ENCODE measurements around the gene SURF1. TPM values are rescaled to one million over a fixed set of nuclear protein-coding genes. Genes with fewer than 3 reads are reported as not detected.

The SURF1 gene
- total RNA-seq, 1 experiment from 2014 or later = 71.7 TPM

- no peaks in the 10 kb centered on the region for H3K27me3 ChIP-seq (ENCODE audit: insufficient read depth, low read length)
- peak overlapping the region; percentile 96 for H3K27ac ChIP-seq (ENCODE audit: low read depth, low read length)
- TF ChIP-seq POLR2AphosphoS5 (IDR thresholded peaks at IDR 0.05; ENCODE audit: low read depth, low read length) (peak; percentile 34; the same call in 1 of the 2 replicates), EGR1 (IDR thresholded peaks at IDR 0.05; ENCODE audit: low read depth) (no peak)
- H3K9ac ChIP-seq (ENCODE audit: low read length) = peak overlapping the region; percentile 100
- BruUV-seq (replicated peaks) = TSS peak; percentile 68
- RAD21 ChIA-PET (ENCODE audit: low non-redundant PET in 1 of 2, low total read pairs in 2 of 2, uncharacterized antibody in 2 of 2, unreplicated experiment in 2 of 2) = no interaction called here
- CTCF ChIA-PET = interaction anchor here (0.7 kb wide), 1 partner anchor 163 kb away, joined by 3 read pairs; no protein-coding TSS in a partner anchor
- peaks cover 12 to 22% of the 10 kb centered on the region in 2 experiments; a peak in 3 of 4 replicates for H3K4me1 ChIP-seq (ENCODE audit: control insufficient read depth in 1 of 2, insufficient read depth in 2 of 2, low read length in 2 of 2)
- POLR2A ChIA-PET = interaction anchor here (1.1 to 1.9 kb wide), 6 partner anchors 8 to 318 kb away, joined by 4 to 15 read pairs (median 7); partner anchors contain the start of genes GTF3C5, SURF1 and SURF2
- intact Hi-C loops (cut with micrococcal nuclease) = no loop called here
- no peak for DNase-seq (ENCODE audit: low read depth, low spot score)
- H4K20me1 ChIP-seq (ENCODE audit: insufficient read depth) = peaks cover 10% of the 10 kb centered on the region; the same call in 1 of the 2 replicates
- ATAC-seq = no peak
- peak overlapping the region; percentile 98 for H3K4me2 ChIP-seq (ENCODE audit: low read length)
- H3K9me3 ChIP-seq (ENCODE audit: control insufficient read depth in 1 of 2, insufficient read depth in 1 of 2, low read depth in 1 of 2, low read length in 2 of 2) = no peaks in the 10 kb centered on the region
- no peak overlapping the region for H2AFZ ChIP-seq (ENCODE audit: low read depth, low read length, poor library complexity, severe bottlenecking)
- peaks cover 43 to 67% of the 10 kb centered on the region in 2 experiments for H3K36me3 ChIP-seq (ENCODE audit: control insufficient read depth in 1 of 2, insufficient read depth in 2 of 2, low read length in 2 of 2)
- H3K79me2 ChIP-seq (ENCODE audit: insufficient read depth, low read length) = peaks cover 60% of the 10 kb centered on the region
- no peaks in the 10 kb centered on the region for H3K9me2 ChIP-seq (ENCODE audit: insufficient read depth)
- H3K4me3 ChIP-seq (replicated peaks in 1 of 2; ENCODE audit: low read depth in 1 of 2, low read length in 2 of 2) = peak overlapping the region; percentile 89 to 100
These were observed 7.3 kb downstream of the SURF1 start for GRCh38 chr9:133348718-133349573.

GRCh38 chr9:133347985-133348717, 8.1 kb downstream of the SURF1 start, which contains the start of the genes MED22 and RPL7A:
TSS of gene MED22 (minus strand) at chr9:133348131. CDS start at chr9:133346662, 1,469 bp downstream.
TSS of gene RPL7A (plus strand) at chr9:133348218. CDS start at chr9:133348244, 26 bp downstream.
- peaks cover 12 to 22% of the 10 kb centered on the region in 2 experiments; a peak in 3 of 4 replicates for H3K4me1 ChIP-seq (ENCODE audit: control insufficient read depth in 1 of 2, insufficient read depth in 2 of 2, low read length in 2 of 2)
- CTCF ChIA-PET = interaction anchor here (0.7 to 1.0 kb wide), 2 partner anchors 160 to 162 kb away, joined by 3 to 6 read pairs; no protein-coding TSS in a partner anchor
- POLR2A ChIA-PET = interaction anchor here (0.6 to 1.9 kb wide), 14 partner anchors 8 to 1295 kb away, joined by 3 to 15 read pairs (median 4); partner anchors contain the start of genes CACFD1, GTF3C5, REXO4 and SURF1
- no peak within 1 kb of the TSS for H2AFZ ChIP-seq (ENCODE audit: low read depth, low read length, poor library complexity, severe bottlenecking)
- no peaks in the 10 kb centered on the region for H3K27me3 ChIP-seq (ENCODE audit: insufficient read depth, low read length)
- peak within 1 kb of the TSS; percentile 98 for H3K4me2 ChIP-seq (ENCODE audit: low read length)
- H3K4me3 ChIP-seq (replicated peaks in 1 of 2; ENCODE audit: low read depth in 1 of 2, low read length in 2 of 2) = peak within 1 kb of the TSS; percentile 89 to 100
- no TSS peak for BruUV-seq (replicated peaks)
- H3K9ac ChIP-seq (ENCODE audit: low read length) = peak within 1 kb of the TSS; percentile 100
- peaks cover 47 to 72% of the 10 kb centered on the region in 2 experiments for H3K36me3 ChIP-seq (ENCODE audit: control insufficient read depth in 1 of 2, insufficient read depth in 2 of 2, low read length in 2 of 2)
- H3K27ac ChIP-seq (ENCODE audit: low read depth, low read length) = peak within 1 kb of the TSS; percentile 96
- peak; percentile 93 for DNase-seq (ENCODE audit: low read depth, low spot score)
- H3K9me3 ChIP-seq (ENCODE audit: control insufficient read depth in 1 of 2, insufficient read depth in 1 of 2, low read depth in 1 of 2, low read length in 2 of 2) = no peaks in the 10 kb centered on the region
- RAD21 ChIA-PET (ENCODE audit: low non-redundant PET in 1 of 2, low total read pairs in 2 of 2, uncharacterized antibody in 2 of 2, unreplicated experiment in 2 of 2) = no interaction called here
- H4K20me1 ChIP-seq (ENCODE audit: insufficient read depth) = peaks cover 10% of the 10 kb centered on the region; the same call in 1 of the 2 replicates
- peak; percentile 65 for ATAC-seq
- intact Hi-C loops (cut with micrococcal nuclease) = no loop called here
- no peaks in the 10 kb centered on the region for H3K9me2 ChIP-seq (ENCODE audit: insufficient read depth)
- peaks cover 60% of the 10 kb centered on the region for H3K79me2 ChIP-seq (ENCODE audit: insufficient read depth, low read length)
- TF ChIP-seq SRF (IDR thresholded peaks at IDR 0.05; ENCODE audit: low read depth) (no peak), TCF7L2 (IDR thresholded peaks at IDR 0.05; ENCODE audit: borderline replicate concordance, extremely low read depth, insufficient read depth, insufficient read length) (no peak), POLR2A (IDR thresholded peaks at IDR 0.05; ENCODE audit: borderline replicate concordance, extremely low read depth, insufficient read depth, insufficient read length) (peak; percentile 98), POLR2AphosphoS5 (IDR thresholded peaks at IDR 0.05; ENCODE audit: low read depth, low read length) (peak; percentile 99), ELF1 (IDR thresholded peaks at IDR 0.05; ENCODE audit: borderline replicate concordance, low read depth) (no peak), ATF3 (IDR thresholded peaks at IDR 0.05) (no peak), RAD21 (IDR thresholded peaks at IDR 0.05; ENCODE audit: low read depth) (no peak), SIN3A (IDR thresholded peaks at IDR 0.05; ENCODE audit: low read depth) (no peak), ZNF274 (IDR thresholded peaks at IDR 0.05; ENCODE audit: low read depth, low read length) (no peak), FOSL1 (IDR thresholded peaks at IDR 0.05; ENCODE audit: low read depth) (no peak), SP1 (IDR thresholded peaks at IDR 0.05; ENCODE audit: low read depth) (no peak), CEBPB (IDR thresholded peaks at IDR 0.05; ENCODE audit: low read depth) (no peak), YY1 (IDR thresholded peaks at IDR 0.05; ENCODE audit: extremely low read depth, insufficient replicate concordance, low read depth, low read length) (peak; percentile 89)

Measured in HCT116 (cell line).